ENCODE measurements around the gene TOP3A.
"Not testable (repeated sequence)": the region's sequence is repeated elsewhere in the genome, so short reads cannot be mapped to it uniquely, and the experiment has no call there.

TOP3A gene

GRCh38 chr17:18323007-18323406, 8.2 kb upstream of the TOP3A start:
- no peak for DNase-seq

GRCh38 chr17:18322522-18322921, 7.7 kb upstream of the TOP3A start:
- DNase-seq = no peak

- no peak for DNase-seq
These were observed 6.5 kb upstream of the TOP3A start for GRCh38 chr17:18321309-18321708.

GRCh38 chr17:18320301-18320700, 5.5 kb upstream of the TOP3A start:
- no peak for DNase-seq

- DNase-seq = peak; percentile 46
These were observed 4.9 kb upstream of the TOP3A start for GRCh38 chr17:18319604-18320256.

GRCh38 chr17:18318771-18319450, 4.1 kb upstream of the TOP3A start:
- DNase-seq = no peak

- no peak for DNase-seq
These were observed 3.3 kb upstream of the TOP3A start for GRCh38 chr17:18318117-18318516.

- DNase-seq = no peak
These were observed 1.2 kb upstream of the TOP3A start for GRCh38 chr17:18315961-18316360.

- no peak for DNase-seq
These were observed 748 bp upstream of the TOP3A start for GRCh38 chr17:18315562-18315922.

- DNase-seq = no peak
These were observed 599 bp downstream of the TOP3A start for GRCh38 chr17:18314059-18314730.

GRCh38 chr17:18309202-18309601, 5.6 kb downstream of the TOP3A start:
- no peak for DNase-seq

- not testable (repeated sequence) for DNase-seq
These were observed 11.6 kb downstream of the TOP3A start for GRCh38 chr17:18303206-18303605.

GRCh38 chr17:18300725-18301480, 13.9 kb downstream of the TOP3A start:
- DNase-seq = no peak

- DNase-seq = not testable (repeated sequence)
These were observed 16.7 kb downstream of the TOP3A start for GRCh38 chr17:18298061-18298460.

- no peak for DNase-seq
These were observed 22.9 kb downstream of the TOP3A start for GRCh38 chr17:18291718-18292540.

GRCh38 chr17:18285296-18285695, 29.5 kb downstream of the TOP3A start:
- DNase-seq = no peak

- DNase-seq = no peak
These were observed 33.0 kb downstream of the TOP3A start for GRCh38 chr17:18281788-18282187.

GRCh38 chr17:18280766-18281371, 33.9 kb downstream of the TOP3A start:
- DNase-seq = no peak

GRCh38 chr17:18280249-18280648, 34.5 kb downstream of the TOP3A start:
- no peak for DNase-seq

GRCh38 chr17:18278867-18279266, 35.9 kb downstream of the TOP3A start:
- DNase-seq = no peak

- no peak for DNase-seq
These were observed 37.7 kb downstream of the TOP3A start for GRCh38 chr17:18277076-18277475.
